ENCODE data around the gene SCT. TPM values are rescaled to one million over a fixed set of nuclear protein-coding genes. Genes with fewer than 3 reads are reported as not detected.

Gene SCT
- total and polyA plus RNA-seq, 8 donors, result 0.95 to 3.1 TPM; not detected in 6

DNA sequence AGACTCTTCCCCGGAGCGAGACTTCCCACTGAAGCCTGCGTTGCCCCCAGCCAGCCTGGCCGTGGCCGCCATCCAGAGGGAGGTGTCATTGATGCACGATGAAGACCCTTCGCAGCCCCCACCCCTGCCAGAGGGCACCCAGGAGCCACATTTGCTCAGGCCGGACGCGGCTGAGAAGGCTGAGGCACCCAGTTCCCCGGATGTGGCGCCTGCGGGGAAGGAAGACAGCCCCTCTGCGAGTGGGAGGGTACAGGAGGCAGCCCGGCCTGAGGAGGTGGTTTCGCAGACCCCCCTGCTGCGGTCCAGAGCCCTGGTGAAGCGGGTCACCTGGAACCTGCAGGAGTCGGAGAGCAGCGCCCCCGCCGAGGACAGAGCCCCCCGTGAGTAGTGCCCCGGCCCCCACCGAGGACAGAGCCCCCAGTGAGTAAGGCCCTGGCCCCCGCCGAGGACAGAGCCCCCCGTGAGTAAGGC lies 17.6 kb downstream of the SCT start:
- Histone ChIP-seq H3K36me3 (peaks cover 88 to 97% (median 95%) of the 10 kb centered on the region in 4 donors), H3K27me3 (no peaks in the 10 kb centered on the region), H3K27ac (no peak overlapping the region), H3K4me3 (no peak overlapping the region), H3K4me1 (peaks cover 20 to 43% (median 41%) of the 10 kb centered on the region in 4 donors), H3K9me3 (no peaks in the 10 kb centered on the region)
- WGBS, 5 donors, result 89 to 96% (median 95%) methylated on average over 14 to 28 of the region's 28 CpGs
- no peak for TF ChIP-seq EP300 (IDR thresholded peaks at IDR 0.05)
- TF ChIP-seq, protein P1, sequence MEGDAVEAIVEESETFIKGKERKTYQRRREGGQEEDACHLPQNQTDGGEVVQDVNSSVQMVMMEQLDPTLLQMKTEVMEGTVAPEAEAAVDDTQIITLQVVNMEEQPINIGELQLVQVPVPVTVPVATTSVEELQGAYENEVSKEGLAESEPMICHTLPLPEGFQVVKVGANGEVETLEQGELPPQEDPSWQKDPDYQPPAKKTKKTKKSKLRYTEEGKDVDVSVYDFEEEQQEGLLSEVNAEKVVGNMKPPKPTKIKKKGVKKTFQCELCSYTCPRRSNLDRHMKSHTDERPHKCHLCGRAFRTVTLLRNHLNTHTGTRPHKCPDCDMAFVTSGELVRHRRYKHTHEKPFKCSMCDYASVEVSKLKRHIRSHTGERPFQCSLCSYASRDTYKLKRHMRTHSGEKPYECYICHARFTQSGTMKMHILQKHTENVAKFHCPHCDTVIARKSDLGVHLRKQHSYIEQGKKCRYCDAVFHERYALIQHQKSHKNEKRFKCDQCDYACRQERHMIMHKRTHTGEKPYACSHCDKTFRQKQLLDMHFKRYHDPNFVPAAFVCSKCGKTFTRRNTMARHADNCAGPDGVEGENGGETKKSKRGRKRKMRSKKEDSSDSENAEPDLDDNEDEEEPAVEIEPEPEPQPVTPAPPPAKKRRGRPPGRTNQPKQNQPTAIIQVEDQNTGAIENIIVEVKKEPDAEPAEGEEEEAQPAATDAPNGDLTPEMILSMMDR (IDR thresholded peaks at IDR 0.05), result no peak
- no peak for TF ChIP-seq POLR2A (IDR thresholded peaks at IDR 0.05)
- no peak for TF ChIP-seq POLR2AphosphoS5 (IDR thresholded peaks at IDR 0.05)
- DNase-seq, result peak in 1 of 2 donors; percentile 6
- intact Hi-C loops (cut with DNase I; ENCODE audit: low total_unique reads), result no loop called here

DNA sequence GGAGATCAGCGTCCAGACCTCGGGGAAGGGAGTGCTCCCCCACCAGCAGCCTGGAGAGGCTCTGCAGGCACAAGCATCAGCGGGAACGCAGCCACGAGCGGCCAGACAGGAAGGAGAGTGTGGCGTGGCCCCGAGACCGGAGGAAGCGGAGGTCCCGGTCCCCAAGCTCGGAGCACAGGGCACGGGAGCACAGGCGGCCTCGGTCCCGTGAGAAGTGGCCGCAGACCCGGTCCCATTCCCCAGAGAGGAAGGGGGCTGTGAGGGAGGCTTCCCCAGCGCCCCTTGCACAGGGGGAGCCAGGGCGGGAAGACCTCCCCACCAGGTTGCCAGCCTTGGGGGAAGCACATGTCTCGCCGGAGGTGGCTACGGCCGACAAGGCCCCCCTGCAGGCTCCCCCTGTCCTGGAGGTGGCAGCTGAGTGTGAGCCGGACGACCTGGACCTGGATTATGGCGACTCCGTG lies 18.2 kb downstream of the SCT start:
- Histone ChIP-seq H3K4me3 (no peak overlapping the region), H3K4me1 (peaks cover 14 to 37% (median 35%) of the 10 kb centered on the region in 4 donors), H3K9me3 (no peaks in the 10 kb centered on the region), H3K27me3 (no peaks in the 10 kb centered on the region), H3K27ac (no peak overlapping the region), H3K36me3 (peaks cover 93 to 98% (median 96%) of the 10 kb centered on the region in 4 donors)
- intact Hi-C loops (cut with DNase I; ENCODE audit: low total_unique reads), result no loop called here
- DNase-seq, result no peak
- WGBS, 5 donors, result 84 to 89% (median 88%) methylated on average over 23 to 28 of the region's 28 CpGs
- no peak for TF ChIP-seq POLR2AphosphoS5 (IDR thresholded peaks at IDR 0.05)
- TF ChIP-seq, protein P1 (IDR thresholded peaks at IDR 0.05), result no peak
- no peak for TF ChIP-seq EP300 (IDR thresholded peaks at IDR 0.05)

DNA sequence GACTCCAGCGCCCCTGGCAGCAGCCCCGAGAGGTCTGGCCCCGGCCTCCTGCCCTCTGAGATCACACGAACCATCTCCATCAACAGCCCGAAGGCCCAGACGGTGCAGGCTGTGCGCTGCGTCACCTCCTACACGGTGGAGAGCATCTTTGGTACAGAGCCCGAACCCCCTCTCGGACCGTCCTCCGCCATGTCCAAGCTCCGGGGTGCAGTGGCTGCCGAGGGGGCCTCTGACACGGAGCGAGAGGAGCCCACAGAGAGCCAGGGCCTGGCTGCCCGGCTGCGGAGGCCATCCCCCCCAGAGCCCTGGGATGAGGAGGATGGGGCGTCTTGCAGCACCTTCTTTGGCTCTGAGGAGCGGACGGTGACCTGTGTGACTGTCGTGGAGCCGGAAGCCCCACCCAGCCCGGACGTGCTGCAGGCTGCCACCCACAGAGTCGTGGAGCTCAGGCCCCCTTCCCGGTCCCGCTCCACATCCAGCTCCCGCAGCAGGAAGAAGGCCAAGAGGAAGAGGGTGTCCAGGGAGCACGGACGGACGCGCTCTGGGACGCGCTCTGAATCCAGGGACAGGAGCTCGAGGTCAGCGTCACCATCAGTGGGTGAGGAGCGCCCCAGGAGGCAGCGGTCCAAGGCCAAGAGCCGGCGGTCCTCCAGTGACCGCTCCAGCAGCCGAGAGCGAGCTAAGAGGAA lies 18.9 kb downstream of the SCT start:
- Histone ChIP-seq H3K36me3 (peaks cover 97 to 100% (median 100%) of the 10 kb centered on the region in 4 donors), H3K27ac (no peak overlapping the region), H3K4me3 (no peak overlapping the region), H3K4me1 (peaks cover 10 to 30% (median 28%) of the 10 kb centered on the region in 4 donors), H3K9me3 (no peaks in the 10 kb centered on the region), H3K27me3 (no peaks in the 10 kb centered on the region)
- intact Hi-C loops (cut with DNase I; ENCODE audit: low total_unique reads), result no loop called here
- DNase-seq, result no peak
- TF ChIP-seq, protein P1 (IDR thresholded peaks at IDR 0.05), result no peak
- TF ChIP-seq POLR2AphosphoS5 (IDR thresholded peaks at IDR 0.05) (no peak), EP300 (IDR thresholded peaks at IDR 0.05) (no peak), POLR2A (IDR thresholded peaks at IDR 0.05) (no peak)
- 90 to 95% (median 94%) methylated on average over 14 to 45 of the region's 45 CpGs for WGBS, 5 donors

DNA sequence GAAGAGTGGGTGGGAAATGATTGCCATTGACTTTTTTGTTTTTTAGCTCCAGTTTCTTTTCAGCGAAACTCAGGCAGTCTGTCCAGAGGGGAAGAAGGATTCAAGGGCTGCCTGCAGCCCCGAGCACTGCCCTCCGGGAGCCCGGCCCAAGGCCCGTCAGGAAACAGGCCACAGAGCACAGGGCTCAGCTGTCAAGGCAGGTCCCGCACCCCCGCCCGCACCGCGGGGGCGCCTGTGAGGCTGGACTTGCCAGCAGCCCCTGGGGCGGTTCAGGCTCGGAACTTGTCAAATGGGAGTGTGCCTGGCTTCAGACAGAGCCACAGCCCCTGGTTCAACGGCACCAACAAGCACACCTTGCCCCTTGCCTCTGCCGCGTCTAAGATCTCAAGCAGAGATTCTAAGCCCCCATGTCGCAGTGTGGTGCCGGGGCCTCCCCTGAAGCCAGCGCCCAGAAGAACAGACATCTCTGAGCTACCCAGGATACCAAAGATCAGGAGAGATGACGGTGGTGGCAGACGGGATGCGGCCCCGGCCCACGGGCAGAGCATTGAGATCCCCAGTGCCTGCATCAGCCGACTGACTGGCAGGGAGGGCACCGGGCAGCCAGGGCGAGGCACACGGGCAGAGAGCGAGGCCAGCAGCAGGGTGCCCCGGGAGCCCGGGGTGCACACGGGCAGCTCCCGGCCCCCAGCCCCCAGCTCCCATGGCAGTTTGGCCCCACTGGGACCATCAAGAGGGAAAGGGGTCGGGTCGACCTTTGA lies 19.8 kb downstream of the SCT start:
- peaks cover under 1 to 21% (median 19%) of the 10 kb centered on the region in 4 donors for H3K4me1 ChIP-seq
- H3K27ac ChIP-seq, result peak overlapping the region in 3 of 5 donors; percentile 60 to 75 (median 61)
- H3K27me3 ChIP-seq, result no peaks in the 10 kb centered on the region
- DNase-seq, result no peak
- 90 to 95% (median 93%) methylated on average over 27 to 35 of the region's 35 CpGs for WGBS, 5 donors
- intact Hi-C loops (cut with DNase I; ENCODE audit: low total_unique reads), result no loop called here
- no peak overlapping the region for H3K4me3 ChIP-seq
- peaks cover 95 to 100% (median 100%) of the 10 kb centered on the region in 4 donors for H3K36me3 ChIP-seq
- TF ChIP-seq POLR2A (IDR thresholded peaks at IDR 0.05) (no peak), POLR2AphosphoS5 (IDR thresholded peaks at IDR 0.05) (no peak), EP300 (IDR thresholded peaks at IDR 0.05) (no peak)
- TF ChIP-seq, protein P1 (IDR thresholded peaks at IDR 0.05), result no peak
- H3K9me3 ChIP-seq, result no peaks in the 10 kb centered on the region

Measured in stomach (tissue), 9 donors.